ENCODE results near the gene LRP3. TPM values are rescaled to one million over a fixed set of nuclear protein-coding genes. Genes with fewer than 3 reads are reported as not detected.

Gene LRP3
- total RNA-seq, 2 experiments from 2014 or later, result 0.17 to 0.31 TPM

Other genes with a start within 250 kb of the LRP3 start
- gene CEP89, start 222.4 kb upstream of the LRP3 start, total RNA-seq, result 10 to 100 TPM; 18.5 to 19.5 TPM
- gene FAAP24, start 222.1 kb upstream of the LRP3 start, total RNA-seq, result 1 to 10 TPM; 7.5 to 8.3 TPM
- 1 to 10 TPM; 3.5 to 3.9 TPM for gene RHPN2, start 129.4 kb upstream of the LRP3 start, total RNA-seq
- 10 to 100 TPM; 11.8 to 12.5 TPM for gene GPATCH1, start 113.1 kb upstream of the LRP3 start, total RNA-seq
- gene WDR88, start 62.2 kb upstream of the LRP3 start, total RNA-seq, result not detected
- not detected for gene SLC7A10, start 31.5 kb downstream of the LRP3 start, total RNA-seq
- under 1 TPM; 0.61 to 0.80 TPM for gene CEBPA, start 108.2 kb downstream of the LRP3 start, total RNA-seq
- gene CEBPG, start 179.4 kb downstream of the LRP3 start, total RNA-seq, result 10 to 100 TPM; 28.4 to 28.6 TPM